ENCODE results near the gene ACTN2.

DNA sequence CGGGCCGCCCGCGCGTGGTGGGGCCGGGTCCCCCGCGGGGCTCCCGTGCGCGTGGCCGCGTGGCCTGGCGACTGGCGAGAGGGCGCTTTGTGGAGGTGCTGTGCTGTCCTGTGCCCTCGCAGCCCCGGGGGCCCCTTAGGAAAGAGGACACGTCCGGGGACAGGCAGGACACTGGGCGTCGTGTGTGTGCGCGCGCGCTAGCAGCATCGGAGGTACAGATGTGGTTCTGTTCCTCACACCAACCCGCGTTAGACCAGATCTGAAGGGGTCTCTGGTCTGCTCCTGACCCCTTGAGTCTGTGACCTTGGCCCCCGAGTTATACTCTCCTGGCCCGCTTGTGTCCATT, 489 bp downstream of the ACTN2 start:
- TF ChIP-seq CTCF (IDR thresholded peaks at IDR 0.05) (no peak), POLR2AphosphoS5 (IDR thresholded peaks at IDR 0.05) (no peak)
